Lower leg skin (tissue), 4 donors: ENCODE results near the gene CCL7. TPM values are rescaled to one million over a fixed set of nuclear protein-coding genes. Genes with fewer than 3 reads are reported as not detected.

Experiments
- DNase-seq, 2 donors: peaks; one replicate each; pipeline ENCODE4 v3.0.0-alpha.2; 2019; ENCODE audit warnings: low spot score in 2 of 2
- H3K4me3 ChIP-seq: fragments of 200-600 bp; sonication (generic); 2 replicates; pipeline ENCODE4 v1.5.1; 2017; ENCODE audit warnings: mild to moderate bottlenecking, low read depth; ENCODE audit not compliant: poor library complexity, severe bottlenecking
- POLR2A ChIP-seq, 2 donors: fragments of 450-650 bp; IDR thresholded peaks; one replicate each; pipeline ENCODE4 v1.6.1; 2016 to 2017; ENCODE audit warnings: antibody characterized with exemption in 2 of 2, mild to moderate bottlenecking in 1 of 2, moderate library complexity in 1 of 2
- WGBS, 2 donors: methylation state at CpG; one replicate each; pipeline ENCODE4 v1.1.5; 2018; 5-methylcytosine and 5-hydroxymethylcytosine counted together
- intact Hi-C: fragments of 100-400 bp; cut with DNase I; formaldehyde crosslinking; loops from one replicate; pipeline ENCODE4 v1.15.0; 2023; ENCODE audit warnings: low total_unique reads
- total RNA-seq, 4 donors: library from RNA; depleted of rRNA; stranded (reverse); fragments of >200 nt; gene quantifications; one replicate each; pipeline ENCODE4 v1.1.0, GENCODE V29; 2016
- TF ChIP-seq, protein P1 (sequence below), 3 donors: fragments of 450-650 bp; IDR thresholded peaks; one replicate each; pipeline ENCODE4 v1.5.1; 2016; ENCODE audit warnings: antibody characterized with exemption in 3 of 3, mild to moderate bottlenecking in 3 of 3, moderate library complexity in 2 of 3

The CCL7 gene
- total RNA-seq, 4 donors from 2014 or later: not detected

- WGBS, 2 donors: 94 to 100% methylated on average over 3 of the region's 3 CpGs
- intact Hi-C loops: no loop called here
- no peak for TF ChIP-seq POLR2A (IDR thresholded peaks at IDR 0.05)
- TF ChIP-seq, protein P1, sequence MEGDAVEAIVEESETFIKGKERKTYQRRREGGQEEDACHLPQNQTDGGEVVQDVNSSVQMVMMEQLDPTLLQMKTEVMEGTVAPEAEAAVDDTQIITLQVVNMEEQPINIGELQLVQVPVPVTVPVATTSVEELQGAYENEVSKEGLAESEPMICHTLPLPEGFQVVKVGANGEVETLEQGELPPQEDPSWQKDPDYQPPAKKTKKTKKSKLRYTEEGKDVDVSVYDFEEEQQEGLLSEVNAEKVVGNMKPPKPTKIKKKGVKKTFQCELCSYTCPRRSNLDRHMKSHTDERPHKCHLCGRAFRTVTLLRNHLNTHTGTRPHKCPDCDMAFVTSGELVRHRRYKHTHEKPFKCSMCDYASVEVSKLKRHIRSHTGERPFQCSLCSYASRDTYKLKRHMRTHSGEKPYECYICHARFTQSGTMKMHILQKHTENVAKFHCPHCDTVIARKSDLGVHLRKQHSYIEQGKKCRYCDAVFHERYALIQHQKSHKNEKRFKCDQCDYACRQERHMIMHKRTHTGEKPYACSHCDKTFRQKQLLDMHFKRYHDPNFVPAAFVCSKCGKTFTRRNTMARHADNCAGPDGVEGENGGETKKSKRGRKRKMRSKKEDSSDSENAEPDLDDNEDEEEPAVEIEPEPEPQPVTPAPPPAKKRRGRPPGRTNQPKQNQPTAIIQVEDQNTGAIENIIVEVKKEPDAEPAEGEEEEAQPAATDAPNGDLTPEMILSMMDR (IDR thresholded peaks at IDR 0.05): no peak
- no peak overlapping the region for H3K4me3 ChIP-seq
- DNase-seq: no peak
These were observed 35.4 kb upstream of the CCL7 start for GRCh38 chr17:34234616-34235015.

DNA sequence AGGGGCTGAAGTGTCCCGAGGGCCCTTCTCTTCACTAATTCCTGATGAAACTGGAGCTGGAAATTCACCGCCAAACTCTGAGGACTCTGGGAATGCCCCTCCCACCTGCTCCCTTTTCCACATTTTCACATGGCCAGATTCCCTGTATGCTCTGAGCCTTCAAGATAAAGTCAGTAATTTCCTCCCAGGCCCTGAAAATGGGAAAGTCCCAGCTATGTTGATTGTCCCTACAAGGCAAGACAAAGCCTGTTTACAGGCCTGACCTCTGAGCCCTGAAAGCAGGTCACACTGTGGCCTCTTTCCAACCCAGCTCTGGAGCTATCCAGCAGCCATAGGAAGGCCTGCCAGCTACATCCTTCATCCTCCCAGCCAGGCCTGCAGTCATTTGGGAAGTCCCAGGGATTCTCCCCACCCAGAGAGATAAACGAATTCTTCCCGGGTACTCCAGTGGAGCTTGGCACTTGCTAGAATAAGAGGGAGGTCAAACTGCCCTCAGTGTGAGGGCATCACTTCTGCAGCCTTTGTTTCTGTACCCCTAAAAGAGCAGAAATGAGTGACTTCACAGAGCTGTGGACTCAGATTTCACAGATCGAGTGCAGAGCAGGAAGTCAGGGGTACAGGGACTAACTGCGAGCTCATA lies 34.5 kb upstream of the CCL7 start:
- DNase-seq: peak in 1 of 2 donors; percentile 37
- no peak overlapping the region for H3K4me3 ChIP-seq
- WGBS, 2 donors: 23 to 31% methylated on average over 6 of the region's 6 CpGs
- intact Hi-C loops: no loop called here
- no peak for TF ChIP-seq POLR2A (IDR thresholded peaks at IDR 0.05)
- TF ChIP-seq, protein P1 (IDR thresholded peaks at IDR 0.05): no peak

DNA sequence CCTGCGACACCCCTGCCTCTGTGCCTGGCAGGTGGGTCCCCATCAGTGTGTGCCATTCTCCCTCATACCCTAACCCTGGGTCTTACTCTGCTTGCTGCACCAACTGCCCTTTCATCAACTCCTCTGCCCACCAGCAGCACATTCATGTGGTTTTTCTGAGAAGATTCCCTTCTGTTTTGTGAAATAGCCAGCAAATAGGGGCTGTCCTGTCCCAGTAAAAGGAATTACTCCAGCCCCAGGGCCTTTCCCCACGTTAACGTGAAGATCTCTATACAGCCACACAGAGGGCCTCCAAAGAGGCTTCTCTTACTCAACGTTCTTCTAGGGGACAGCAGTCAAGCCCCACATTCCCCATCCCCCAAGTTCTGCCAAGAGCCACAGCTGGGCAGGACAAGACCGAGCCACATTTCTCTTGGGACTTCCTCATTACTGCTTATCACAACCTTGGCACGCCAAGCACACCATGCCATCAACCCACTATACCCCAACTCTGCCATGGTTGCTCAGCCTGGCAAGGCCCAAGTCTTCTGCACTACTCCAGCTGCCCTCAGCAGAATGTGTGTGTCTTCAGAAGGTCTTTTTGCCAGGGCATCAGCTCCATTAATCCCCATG lies 33.6 kb upstream of the CCL7 start:
- H3K4me3 ChIP-seq: no peak overlapping the region
- intact Hi-C loops: no loop called here
- TF ChIP-seq, protein P1 (IDR thresholded peaks at IDR 0.05): no peak
- TF ChIP-seq POLR2A (IDR thresholded peaks at IDR 0.05): no peak
- DNase-seq: no peak
- 77 to 78% methylated on average over 6 of the region's 6 CpGs for WGBS, 2 donors

- intact Hi-C loops: no loop called here
- 80 to 84% methylated on average over 3 of the region's 3 CpGs for WGBS, 2 donors
- TF ChIP-seq, protein P1 (IDR thresholded peaks at IDR 0.05): no peak
- no peak for TF ChIP-seq POLR2A (IDR thresholded peaks at IDR 0.05)
- no peak for DNase-seq
- no peak overlapping the region for H3K4me3 ChIP-seq
These were observed 32.6 kb upstream of the CCL7 start for GRCh38 chr17:34237458-34237857.

DNA sequence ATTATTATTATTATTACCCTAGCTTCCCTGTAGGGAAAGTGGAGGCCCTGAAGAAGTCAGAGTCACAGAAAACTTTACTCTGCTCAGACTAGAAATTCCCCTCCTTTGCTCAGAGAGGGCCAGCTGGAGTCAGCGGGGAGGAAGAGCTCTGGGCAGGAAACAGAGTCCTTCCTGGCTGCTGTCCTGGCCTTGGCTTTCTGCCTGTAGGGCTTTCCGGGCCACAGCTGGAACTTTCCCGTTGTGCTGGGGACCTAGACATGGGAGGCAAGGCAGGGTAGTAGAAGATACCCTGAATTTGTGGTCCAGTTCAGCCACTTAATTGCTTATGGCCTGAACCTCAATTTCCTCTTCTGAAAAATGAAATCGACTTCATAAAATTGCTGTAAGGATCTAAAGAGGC lies 29.0 kb upstream of the CCL7 start:
- peak in 1 of 2 donors; percentile 45 for DNase-seq
- no peak overlapping the region for H3K4me3 ChIP-seq
- TF ChIP-seq, protein P1 (IDR thresholded peaks at IDR 0.05): no peak
- no peak for TF ChIP-seq POLR2A (IDR thresholded peaks at IDR 0.05)
- intact Hi-C loops: no loop called here
- 2 to 16% methylated on average over 4 of the region's 4 CpGs for WGBS, 2 donors
